H1 (cell line): Measurements from ENCODE around the gene MTURN. TPM values are rescaled to one million over a fixed set of nuclear protein-coding genes. Genes with fewer than 3 reads are reported as not detected.

Source experiments
- CBX8 ChIP-seq: fragments of 300-800, 300-1000 bp; sonication (generic); IDR thresholded peaks from 2 replicates; pipeline ENCODE4 v1.7.1; 2016; ENCODE audit warnings: low read depth, low read length, borderline replicate concordance
- CHD7 ChIP-seq: fragments of 300-600 bp; sonication (generic); IDR thresholded peaks from 2 replicates; pipeline ENCODE4 v1.7.1; 2012; ENCODE audit warnings: low read length, moderate library complexity, mild to moderate bottlenecking, inconsistent platforms; ENCODE audit not compliant: insufficient replicate concordance
- CREB1 ChIP-seq: IDR thresholded peaks from 2 replicates; pipeline ENCODE4 v1.6.1; 2012; ENCODE audit warnings: inconsistent platforms
- GTF2F1 ChIP-seq: IDR thresholded peaks from 2 replicates; pipeline ENCODE4 v1.6.1; 2012; ENCODE audit warnings: low read depth, low read length, improper control_type of control experiment, borderline replicate concordance
- HDAC6 ChIP-seq: IDR thresholded peaks from one replicate; pipeline ENCODE4 v1.7.1; 2012; ENCODE audit warnings: low read depth, mild to moderate bottlenecking, inconsistent platforms, low read length, moderate library complexity
- JUN ChIP-seq: IDR thresholded peaks from 2 replicates; pipeline ENCODE4 v1.6.1; 2011; ENCODE audit warnings: low read depth, mild to moderate bottlenecking, improper control_type of control experiment, low read length
- SRF ChIP-seq: IDR thresholded peaks from 2 replicates; pipeline ENCODE4 v1.6.1; 2011; ENCODE audit warnings: mild to moderate bottlenecking, low read depth, low read length, moderate library complexity
- USF2 ChIP-seq: IDR thresholded peaks from 2 replicates; pipeline ENCODE4 v1.6.1; 2011; ENCODE audit warnings: low read length, improper control_type of control experiment
- polyA plus RNA-seq, 7 experiments: library from polyadenylated mRNA; depleted of rRNA in 3 of 7; stranded (reverse) in 5 of 7; unstranded in 2 of 7; fragments of >200 nt in 5 of 7; fragments of 200-250 nt in 2 of 7; gene quantifications; 1 replicate in 5 of 7; 2 replicates in 1 of 7; 4 replicates in 1 of 7; pipeline versions ENCODE4 v1.2.1 to v1.2.3, GENCODE V29; 2011 to 2013; ENCODE audit warnings: missing spikeins in 2 of 7, mixed read lengths in 2 of 7
- total RNA-seq: library from RNA; stranded (reverse); fragmentation: NEBNext Ultra II Directional; extraction: Animal tissue kit (Norgen Biotek cat#: 25700); gene quantifications from 2 replicates; pipeline ENCODE4 v1.2.1, GENCODE V29; 2021

Gene MTURN
- total and polyA plus RNA-seq, 2 of the 8 experiments (the other 6 are each of a cell fraction or from before 2014, with no cell fraction given), result 2.6 to 5.8 TPM

- no peak for TF ChIP-seq JUN
- no peak for TF ChIP-seq CBX8
- no peak for TF ChIP-seq USF2
- TF ChIP-seq HDAC6, result no peak
- TF ChIP-seq CREB1, result no peak
- TF ChIP-seq SRF, result no peak
- TF ChIP-seq CHD7, result no peak
- no peak for TF ChIP-seq GTF2F1
Observed at GRCh38 chr7:30159163-30159562, 24.4 kb downstream of the MTURN start (continued).
